ENCODE results near the gene PLSCR3. TPM values are rescaled to one million over a fixed set of nuclear protein-coding genes. Genes with fewer than 3 reads are reported as not detected.
"Not testable (repeated sequence)": the region's sequence is repeated elsewhere in the genome, so short reads cannot be mapped to it uniquely, and the experiment has no call there.

PLSCR3 gene
- total RNA-seq, 1 donor from 2014 or later: 82.8 TPM

DNA sequence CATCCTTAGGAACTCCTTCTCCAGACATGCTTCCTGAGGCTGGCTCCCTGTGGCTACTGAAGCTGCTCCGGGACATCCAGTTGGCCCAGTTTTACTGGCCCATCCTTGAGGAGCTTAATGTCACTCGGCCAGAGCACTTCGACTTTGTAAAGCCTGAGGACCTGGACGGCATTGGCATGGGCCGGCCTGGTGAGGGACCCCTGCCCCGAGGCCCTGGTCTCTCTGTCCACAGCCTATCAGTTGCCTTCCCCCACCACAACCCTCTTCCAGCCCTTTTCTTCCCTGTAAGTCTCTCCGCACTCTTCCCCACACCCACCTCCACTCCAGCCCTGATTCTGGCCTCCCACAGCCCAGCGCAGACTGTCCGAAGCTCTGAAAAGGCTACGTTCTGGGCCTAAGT is 11.4 kb downstream of the PLSCR3 start:
- DNase-seq (ENCODE audit: extremely low read depth, low read depth, low spot score): no peak

DNA sequence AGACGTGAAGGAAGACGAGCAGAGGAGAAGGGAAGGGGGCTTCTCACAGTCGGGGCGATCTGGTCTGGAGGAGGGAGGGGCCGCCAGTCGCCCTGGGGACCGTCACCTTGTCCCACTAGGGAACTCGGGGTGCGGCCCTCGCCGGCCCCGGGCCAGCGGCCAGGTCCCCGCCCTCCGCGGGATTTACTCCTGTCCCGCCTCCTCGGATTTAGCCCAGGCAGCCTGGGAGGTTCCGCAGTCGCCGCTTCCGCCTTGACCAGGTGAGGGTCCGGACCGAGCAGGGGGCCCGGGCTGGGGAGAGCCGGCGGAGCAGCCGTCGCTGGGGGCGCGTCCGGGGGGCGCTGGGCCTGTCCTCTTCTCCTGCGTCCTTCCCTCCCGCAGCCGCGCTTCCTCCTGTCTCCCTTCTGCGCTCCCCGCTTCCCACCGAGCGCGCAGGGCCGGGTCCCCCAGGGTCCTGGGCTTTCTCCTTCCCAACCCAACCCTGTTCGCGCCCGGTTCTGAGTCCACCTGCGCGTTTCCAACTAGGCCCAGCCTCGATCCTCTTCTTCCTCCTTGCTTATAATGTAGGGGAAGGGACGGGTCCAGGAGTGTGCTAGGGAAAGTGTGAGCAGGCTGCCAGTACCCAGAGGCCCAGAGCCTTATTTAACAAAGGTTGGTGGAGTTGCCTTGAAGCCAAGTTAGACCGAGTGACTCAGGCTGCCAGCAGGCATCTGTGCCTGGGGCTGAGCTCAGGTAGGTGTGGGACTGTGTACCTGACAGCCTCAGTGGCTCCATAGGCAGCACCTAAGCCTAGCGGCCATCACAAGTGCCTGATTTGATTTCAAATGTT is 13.3 kb downstream of the PLSCR3 start, which contains the start of gene TNK1:
TSS of gene TNK1 (plus strand) at position 235 of the 829 bp plus-strand sequence. CDS start 1,838 bp downstream, outside the sequence.
- no peak for DNase-seq (ENCODE audit: extremely low read depth, low read depth, low spot score)

DNA sequence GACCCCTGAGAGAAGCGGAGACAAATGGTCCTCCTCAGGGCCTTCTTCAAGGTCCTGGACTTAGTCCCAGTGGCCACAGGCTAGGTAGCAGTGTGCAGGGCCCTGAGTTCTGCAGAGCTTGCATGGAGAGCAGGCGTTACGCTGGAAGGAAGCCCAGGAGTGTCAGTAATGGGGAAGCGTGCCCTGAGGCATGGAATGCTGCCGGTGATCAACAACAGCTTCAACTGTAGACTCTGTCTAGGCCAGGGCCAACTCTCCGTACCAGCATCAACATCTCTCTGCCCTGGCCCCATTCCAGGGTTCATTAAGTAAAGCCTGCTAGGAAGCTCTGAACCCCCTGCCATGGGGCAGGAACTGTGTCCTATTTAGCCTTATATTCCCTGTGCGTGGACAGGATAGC is 14.0 kb downstream of the PLSCR3 start:
- DNase-seq (ENCODE audit: extremely low read depth, low read depth, low spot score): no peak

DNA sequence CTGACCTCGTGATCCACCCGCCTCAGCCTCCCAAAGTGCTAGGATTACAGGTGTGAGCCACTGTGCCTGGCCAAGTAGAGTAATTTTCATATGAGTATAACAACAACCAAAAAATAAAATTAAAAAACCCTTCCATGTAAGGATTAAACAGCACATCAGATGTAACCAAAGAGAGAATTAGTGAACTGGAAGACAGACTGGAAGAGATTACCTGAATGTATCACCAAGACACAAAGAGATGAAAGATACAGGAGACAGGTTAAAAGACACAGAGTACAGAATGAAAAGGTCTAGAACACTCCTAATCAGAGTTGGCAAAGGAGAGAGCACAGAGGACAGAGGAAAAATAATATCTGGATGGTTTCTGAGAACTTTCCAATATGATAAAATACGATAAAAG is 15.2 kb downstream of the PLSCR3 start:
- no peak for DNase-seq (ENCODE audit: extremely low read depth, low read depth, low spot score)

DNA sequence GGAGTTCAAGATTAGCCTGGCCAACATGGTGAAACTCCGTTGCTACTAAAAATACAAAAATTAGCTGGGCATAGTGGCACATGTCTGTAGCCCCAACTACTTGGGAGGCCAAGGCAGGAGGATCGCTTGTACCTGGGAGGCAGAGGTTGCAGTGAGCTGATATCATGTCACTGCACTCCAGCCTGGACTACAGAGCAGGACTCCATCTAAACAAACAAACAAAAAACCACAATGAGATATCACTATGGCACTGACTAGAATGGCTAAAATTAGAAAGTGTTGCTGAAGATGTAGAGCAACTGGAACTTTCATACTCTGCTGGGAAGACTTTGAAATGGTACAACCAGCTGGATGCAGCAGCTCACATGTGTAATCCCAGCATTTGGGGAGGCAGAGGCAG is 20.0 kb downstream of the PLSCR3 start:
- no peak for DNase-seq (ENCODE audit: extremely low read depth, low read depth, low spot score)

DNA sequence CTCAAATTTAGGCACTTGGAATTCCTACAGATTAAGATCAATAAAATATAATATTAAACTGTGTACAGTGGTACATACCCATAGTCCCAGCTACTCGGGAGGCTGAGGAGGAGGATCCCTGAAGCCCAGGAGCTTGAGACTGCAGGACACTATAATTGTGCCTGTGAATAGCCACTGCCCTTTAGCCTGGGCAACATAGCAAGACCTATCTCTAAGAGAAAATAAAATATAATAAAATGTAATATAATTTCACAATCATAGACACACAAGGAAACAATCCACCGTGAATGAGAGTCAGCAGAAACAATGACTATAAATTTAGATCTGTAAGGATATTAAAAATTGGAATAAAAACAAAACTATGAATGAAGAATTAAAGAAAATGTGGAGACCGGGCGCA is 23.5 kb downstream of the PLSCR3 start:
- no peak for DNase-seq (ENCODE audit: extremely low read depth, low read depth, low spot score)

DNA sequence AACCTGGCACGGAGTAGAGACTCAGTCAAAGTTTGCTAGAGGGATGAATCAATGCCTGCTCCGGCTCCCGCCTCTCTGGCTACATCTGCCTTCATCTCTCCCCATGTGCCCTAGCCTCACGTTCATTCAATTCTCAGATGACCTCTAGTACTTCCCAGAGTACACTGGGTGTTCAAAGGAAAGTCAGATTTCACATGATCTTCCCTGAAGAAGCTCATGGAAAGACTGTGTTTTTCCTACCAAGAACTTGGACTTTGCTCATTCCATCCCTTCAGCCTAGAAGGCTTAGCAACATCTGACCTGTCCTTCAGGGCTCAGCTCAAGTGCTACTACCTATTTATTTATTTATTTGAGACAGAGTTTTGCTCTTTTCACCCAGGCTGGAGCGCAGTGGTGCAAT is 24.5 kb downstream of the PLSCR3 start:
- DNase-seq (ENCODE audit: extremely low read depth, low read depth, low spot score): no peak

DNA sequence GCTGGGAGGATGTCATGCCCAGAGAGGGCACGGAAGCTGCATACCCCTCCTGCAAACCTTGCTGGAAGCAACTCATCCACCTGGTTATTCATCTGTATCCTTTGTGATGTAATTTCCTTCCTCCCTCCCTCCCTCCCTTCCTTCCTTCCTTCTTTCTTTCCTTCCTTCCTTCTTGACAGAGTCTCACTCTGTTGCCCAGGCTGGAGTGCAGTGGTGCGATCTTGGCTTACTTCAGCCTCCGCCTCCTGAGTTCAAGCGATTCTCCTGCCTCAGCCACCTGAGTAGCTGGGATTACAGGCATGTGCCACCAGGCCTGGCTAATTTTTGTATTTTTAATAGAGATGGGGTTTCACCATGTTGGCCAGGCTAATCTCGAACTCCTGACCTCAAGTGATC is 25.7 kb downstream of the PLSCR3 start:
- not testable (repeated sequence) for DNase-seq (ENCODE audit: extremely low read depth, low read depth, low spot score)

DNA sequence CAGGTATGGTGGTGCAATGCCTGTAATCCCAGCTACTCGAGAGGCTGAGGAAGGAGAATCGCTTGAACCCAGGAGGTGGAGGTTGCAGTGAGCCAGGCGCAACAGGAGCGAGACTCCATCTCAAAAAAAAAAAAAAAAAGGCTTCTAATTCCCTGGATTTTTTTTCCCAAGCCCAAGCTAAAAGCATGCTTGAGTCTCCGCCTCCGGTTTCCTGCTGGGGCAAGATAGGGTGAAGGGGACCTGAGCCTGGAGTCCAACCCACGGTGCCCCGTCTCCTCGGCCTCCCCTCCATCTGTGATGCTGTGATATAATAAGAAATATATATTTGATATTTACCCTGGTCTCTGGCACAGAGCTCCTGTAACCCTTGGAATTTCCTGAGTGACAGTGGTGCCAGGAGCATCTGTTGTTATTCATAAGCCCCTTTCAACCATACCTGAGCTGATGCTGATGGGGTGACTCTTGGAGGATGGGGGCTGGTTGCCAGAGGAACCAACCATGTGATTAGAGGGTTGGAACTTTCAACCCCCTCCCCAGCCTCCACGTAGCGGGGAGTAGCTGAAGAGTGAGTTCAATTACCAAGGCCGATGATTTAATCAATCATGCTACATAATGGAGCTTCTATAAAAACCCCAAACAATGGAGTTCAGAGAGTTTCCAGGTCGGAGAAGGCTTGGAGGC is 26.3 kb downstream of the PLSCR3 start:
- DNase-seq (ENCODE audit: extremely low read depth, low read depth, low spot score): no peak

DNA sequence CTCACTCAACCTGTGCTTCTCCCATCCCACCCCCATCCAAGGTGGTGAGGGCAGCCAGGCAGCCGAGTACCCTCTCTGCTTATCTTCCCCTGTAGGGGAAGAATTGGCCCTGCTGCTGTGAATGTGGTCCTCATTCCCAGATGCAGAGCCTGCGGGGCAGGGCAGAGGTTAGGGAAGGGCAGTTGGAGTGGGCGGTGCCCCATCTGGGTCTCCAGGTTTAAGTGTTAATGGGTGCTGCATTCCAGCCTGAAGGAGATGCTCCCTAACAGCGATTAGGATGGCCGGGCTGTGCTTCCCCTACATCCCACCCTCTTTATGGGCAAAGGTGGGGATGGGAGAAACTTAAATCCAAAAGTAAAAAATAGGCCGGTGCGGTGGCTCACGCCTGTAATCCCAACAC is 27.2 kb downstream of the PLSCR3 start:
- DNase-seq (ENCODE audit: extremely low read depth, low read depth, low spot score): no peak

DNA sequence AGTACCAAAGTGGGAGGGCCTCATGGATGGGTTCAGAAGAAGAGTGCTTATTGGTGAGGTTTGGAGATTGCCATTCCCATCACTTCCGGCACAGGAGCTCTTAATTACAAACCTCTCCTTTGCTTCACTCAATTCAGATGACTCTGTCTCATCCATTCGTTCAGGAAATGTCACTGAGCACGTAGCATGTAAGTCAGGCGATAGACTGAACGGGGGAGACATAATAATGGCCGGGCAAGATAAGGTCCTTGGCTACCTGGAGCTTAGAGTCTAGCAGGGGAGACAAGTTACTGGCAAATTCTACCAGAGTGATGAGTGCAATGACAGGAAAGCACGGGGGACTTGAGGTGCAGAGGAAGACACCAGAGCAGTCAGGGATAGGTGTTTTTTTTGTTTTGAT is 28.4 kb downstream of the PLSCR3 start:
- not testable (repeated sequence) for DNase-seq (ENCODE audit: extremely low read depth, low read depth, low spot score)

DNA sequence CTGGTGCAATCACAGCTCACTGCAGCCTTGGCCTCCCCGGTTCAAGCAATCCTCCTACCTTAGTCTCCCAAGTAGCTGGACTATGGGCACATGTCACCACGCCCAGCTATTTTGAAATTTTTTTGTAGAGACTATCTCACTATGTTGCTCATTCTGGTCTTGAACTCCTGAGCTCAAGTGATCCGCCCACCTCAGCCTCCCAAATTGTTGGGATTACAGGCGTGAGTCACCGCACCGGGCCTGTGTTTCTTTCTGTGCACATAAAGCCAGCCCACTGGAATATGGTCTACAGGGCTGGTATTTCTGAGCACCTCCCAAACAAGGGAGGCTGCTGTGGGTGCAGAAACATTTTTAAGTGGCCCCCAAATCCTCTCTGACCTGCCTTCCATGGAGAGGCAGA is 31.0 kb downstream of the PLSCR3 start:
- no peak for DNase-seq (ENCODE audit: extremely low read depth, low read depth, low spot score)

DNA sequence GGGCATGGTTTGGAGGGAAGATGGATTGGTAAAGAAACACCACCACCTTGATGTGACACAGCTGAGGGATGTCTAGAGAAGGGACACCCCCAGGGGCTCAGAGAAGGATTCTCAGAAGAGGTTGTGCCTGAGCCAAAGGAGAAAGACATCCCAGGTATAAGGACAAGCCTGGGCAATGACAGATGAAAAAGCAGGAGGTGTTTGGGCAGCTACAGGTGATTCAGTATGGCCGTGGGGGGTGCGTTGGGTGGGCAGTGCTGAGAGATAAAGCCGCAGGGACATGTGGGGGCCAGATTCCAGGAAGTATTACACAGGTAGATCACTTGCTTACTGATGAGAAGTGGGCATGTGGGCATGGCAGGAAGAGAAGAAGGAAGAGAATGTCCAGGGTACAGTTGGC is 32.4 kb downstream of the PLSCR3 start:
- DNase-seq (ENCODE audit: extremely low read depth, low read depth, low spot score): no peak

DNA sequence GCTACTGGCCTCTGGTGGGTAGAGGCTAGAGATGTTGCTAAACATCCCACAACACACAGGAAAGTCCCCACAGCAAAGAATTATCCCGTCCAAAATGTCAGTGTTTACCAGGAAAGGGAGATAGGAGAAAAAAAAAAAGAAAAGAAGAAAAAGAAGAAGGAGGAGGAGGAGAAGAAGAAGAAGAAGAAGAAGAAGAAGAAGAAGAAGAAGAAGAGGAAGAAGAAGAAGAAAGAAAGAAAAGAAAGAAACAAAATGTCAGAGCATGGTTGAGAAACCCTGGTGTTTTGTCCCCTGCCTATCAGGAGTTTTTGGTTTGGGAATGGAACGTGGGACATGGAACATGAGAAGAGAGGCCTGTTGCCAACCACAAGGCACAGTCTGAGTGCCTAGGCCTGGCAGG is 36.9 kb downstream of the PLSCR3 start:
- no peak for DNase-seq (ENCODE audit: extremely low read depth, low read depth, low spot score)

DNA sequence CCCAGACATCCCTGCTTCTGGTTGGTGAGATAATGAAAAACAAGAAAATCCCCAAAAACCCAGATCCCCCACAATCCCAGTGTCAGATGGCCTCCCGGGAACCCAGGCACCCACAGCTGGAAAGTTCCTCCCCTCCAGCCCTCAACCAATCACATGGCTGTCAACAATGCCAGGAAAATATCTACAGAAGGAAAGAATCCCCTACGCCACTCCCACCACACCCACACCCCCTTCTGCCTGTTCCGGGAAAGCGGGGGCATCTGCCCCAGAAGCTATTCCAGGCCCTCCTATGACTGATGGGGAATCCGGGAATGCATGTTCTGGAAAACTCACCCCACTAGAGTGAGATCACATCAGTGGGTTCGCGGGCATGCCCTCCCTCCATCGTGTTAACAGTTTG is 37.6 kb downstream of the PLSCR3 start:
- DNase-seq (ENCODE audit: extremely low read depth, low read depth, low spot score): no peak

DNA sequence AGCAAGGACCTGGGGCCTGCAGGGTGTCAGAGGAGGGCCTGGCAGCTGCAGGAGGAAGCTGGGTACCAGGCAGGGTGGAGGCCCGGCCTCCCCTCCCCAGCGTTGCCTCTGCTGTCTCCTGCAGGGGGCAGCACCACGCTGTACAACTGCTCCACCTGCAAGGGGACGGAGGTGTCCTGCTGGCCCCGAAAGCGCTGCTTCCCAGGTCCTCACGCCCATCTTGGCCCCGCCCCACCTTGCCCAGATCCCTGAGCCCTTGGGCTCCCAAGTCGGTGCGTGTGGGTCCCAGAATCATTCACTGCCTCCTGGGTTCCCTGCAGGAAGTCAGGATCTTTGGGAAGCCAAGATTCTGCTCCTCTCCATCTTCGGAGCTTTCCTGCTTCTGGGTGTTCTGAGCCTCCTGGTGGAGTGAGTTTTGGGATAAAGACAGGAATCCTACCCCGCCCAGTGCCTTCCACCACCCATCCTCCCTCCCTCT is 38.2 kb downstream of the PLSCR3 start:
- no peak for DNase-seq (ENCODE audit: extremely low read depth, low read depth, low spot score)

DNA sequence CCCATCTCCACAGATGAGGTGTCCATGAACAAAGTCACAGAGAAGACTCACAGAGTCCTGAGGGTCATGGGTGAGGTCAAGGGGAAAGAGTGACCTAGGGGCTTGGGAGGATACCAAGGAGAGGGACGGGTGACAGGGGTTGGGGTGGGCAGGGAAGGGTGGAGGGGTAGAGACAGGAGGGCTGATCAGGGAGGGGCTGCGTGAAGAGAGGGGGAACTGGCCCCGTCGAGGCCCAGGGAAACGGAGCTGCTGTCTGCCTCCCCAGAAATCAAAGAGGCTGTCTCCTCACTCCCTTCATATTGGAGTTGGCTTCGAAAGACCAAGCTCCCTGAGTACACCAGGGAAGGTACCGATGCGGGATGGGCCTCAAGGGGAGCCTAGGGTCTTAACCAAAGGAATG is 38.8 kb downstream of the PLSCR3 start:
- DNase-seq (ENCODE audit: extremely low read depth, low read depth, low spot score): no peak

DNA sequence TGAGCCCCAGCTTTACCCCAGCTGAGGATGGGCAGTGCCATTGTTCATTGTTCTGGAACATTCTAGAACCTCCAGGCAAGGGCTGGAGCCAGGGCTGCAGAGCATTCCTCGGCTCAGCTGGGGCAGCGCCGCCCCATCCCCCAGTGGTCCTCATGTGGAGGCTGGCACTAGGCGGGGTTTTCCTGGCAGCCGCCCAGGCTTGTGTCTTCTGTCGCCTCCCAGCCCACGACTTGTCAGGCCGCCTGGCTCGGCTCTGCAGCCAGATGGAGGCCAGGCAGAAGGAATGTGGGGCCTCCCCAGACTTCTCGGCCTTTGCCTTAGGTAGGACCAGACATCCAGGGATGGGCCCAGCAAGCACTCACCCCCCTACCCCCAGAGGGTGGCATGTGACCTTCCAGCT is 39.3 kb downstream of the PLSCR3 start, which contains the start of gene TMEM95:
TSS of gene TMEM95 (plus strand) at position 104 of the 400 bp plus-strand sequence. CDS start at position 153, 49 bp downstream.
- DNase-seq (ENCODE audit: extremely low read depth, low read depth, low spot score): no peak

DNA sequence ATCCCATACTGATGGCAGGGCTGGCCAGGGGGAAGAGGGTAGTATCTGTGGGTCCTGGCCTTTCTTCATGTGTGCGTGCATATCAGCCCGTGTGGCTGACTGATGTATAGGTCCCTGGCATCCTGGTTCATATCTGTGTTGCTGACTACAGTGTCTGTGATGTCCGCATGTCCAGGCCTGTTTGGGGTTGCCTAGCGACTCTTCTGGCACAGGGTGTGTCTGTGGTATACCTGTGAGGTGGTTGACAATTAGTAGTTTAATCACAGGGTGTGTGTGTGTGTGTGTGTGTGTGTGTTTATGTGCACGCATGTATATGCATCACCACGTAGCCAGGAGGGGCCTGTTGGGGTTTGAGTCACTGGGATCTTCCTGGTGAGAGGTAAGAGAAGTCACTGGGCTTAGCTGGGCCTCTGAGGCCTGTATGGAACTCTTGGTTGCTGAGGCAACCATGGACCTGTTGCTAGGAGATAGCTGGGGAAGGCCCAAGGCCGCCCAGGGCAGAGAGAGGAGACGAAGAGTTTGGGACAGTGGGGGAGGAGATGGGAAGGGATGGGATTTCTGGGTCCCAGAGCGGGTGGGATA is 40.0 kb downstream of the PLSCR3 start:
- DNase-seq (ENCODE audit: extremely low read depth, low read depth, low spot score): no peak

DNA sequence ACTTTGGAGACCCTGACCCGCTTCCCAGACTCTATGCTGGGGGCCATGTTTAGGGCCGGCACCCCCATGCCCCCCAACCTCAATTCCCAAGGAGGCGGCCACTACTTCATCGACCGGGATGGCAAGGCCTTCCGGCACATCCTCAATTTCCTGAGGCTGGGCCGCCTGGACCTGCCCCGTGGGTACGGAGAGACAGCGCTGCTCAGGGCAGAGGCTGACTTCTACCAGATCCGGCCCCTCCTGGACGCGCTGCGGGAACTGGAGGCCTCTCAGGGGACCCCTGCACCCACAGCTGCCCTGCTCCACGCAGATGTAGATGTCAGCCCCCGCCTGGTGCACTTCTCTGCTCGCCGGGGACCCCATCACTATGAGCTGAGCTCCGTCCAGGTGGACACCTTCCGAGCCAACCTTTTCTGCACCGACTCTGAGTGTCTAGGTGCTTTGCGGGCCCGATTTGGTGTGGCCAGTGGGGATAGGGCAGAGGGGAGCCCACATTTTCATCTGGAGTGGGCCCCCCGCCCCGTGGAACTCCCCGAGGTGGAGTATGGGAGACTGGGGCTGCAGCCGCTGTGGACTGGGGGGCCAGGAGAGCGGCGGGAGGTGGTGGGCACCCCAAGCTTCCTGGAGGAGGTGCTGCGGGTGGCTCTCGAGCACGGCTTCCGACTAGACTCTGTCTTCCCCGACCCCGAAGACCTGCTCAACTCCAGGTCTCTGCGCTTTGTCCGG is 41.3 kb downstream of the PLSCR3 start:
- DNase-seq (ENCODE audit: extremely low read depth, low read depth, low spot score): no peak

DNA sequence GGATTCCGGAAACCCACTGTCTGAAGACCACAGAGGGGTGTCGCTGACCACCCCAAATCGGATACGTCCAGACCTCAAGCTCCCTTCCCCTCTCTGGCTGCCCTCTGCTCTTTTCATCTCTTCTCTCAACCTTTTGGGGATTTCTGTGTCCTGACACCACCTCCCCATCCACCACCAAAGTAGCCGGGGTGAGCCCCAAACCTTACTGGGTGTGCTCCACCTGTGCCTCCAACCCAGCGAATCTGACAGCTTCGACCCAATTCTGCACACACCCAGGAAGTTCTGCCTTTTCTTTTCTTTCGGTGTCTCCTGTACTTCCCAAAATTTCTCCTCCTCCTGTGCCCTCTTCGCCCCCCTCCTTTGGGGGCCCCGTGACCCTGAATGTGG is 41.8 kb downstream of the PLSCR3 start:
- no peak for DNase-seq (ENCODE audit: extremely low read depth, low read depth, low spot score)

Measured in glomerular endothelial cell (primary cell).